HG03039 (cell line): ENCODE data around the gene FYN.
"Not testable (repeated sequence)": the region's sequence is repeated elsewhere in the genome, so short reads cannot be mapped to it uniquely, and the experiment has no call there.

Experiments
- ATAC-seq: cut with Tn5 transposase; IDR thresholded peaks from one replicate; pipeline ENCODE4 v1.9.1; 2021; ENCODE audit warnings: mild to moderate bottlenecking, moderate library complexity; ENCODE audit not compliant: unreplicated experiment

FYN gene

GRCh38 chr6:111642463-111643158, 230.6 kb downstream of the FYN start:
- ATAC-seq = no peak

GRCh38 chr6:111639266-111639665, 234.0 kb downstream of the FYN start:
- ATAC-seq = no peak

DNA sequence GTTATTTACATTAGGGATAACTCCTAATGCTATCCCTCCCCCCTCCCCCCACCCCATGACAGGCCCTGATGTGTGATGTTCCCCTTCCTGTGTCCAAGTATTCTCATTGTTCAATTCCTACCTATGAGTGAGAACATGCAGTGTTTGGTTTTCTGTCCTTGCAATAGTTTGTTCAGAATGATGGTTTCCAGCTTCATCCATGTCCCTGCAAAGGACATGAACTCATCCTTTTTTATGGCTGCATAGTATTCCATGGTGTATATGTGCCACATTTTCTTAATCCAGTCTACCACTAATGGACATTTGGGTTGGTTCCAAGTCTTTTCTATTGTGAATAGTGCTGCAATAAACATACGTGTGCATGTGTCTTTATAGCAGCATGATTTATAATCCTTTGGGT, 238.3 kb downstream of the FYN start:
- not testable (repeated sequence) for ATAC-seq

GRCh38 chr6:111633822-111634221, 239.4 kb downstream of the FYN start:
- ATAC-seq = no peak

DNA sequence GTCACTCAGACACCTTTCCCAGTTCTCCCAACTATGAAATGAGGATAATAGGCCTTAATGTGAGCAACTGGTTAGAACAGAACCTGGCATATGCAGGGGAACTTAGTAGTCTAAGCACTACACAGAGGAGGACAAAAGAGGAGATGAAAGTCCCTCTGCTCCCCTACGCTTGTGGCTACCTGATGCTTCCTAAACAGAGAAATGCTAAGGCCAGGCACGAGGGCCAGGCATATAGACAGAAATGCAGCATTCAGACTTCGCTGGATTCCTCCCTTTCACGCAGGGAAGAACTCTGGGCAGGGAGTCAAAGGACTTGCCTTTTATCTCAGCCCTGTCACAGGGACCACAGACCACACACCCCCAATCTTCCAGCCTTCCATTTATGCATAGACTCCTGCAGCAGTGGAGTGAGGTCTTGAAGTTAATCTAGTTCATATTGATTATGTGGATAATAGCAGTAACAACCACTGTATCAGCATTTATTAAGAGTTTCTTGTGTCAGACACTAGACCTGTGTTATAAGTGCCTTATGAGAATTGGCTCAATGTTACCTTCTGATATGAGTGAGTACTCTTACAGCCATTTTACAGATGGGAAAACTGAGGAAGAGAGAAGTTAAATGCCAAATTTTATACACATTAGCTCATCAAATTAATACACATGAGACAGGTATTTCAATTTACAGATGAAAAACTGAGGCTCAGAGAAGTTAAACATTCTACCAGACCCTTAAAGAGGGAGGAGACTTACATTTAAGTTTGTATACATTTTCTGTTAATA, 240.6 kb downstream of the FYN start:
- no peak for ATAC-seq

- no peak for ATAC-seq
These were observed 241.3 kb downstream of the FYN start for GRCh38 chr6:111631903-111632460.

- no peak for ATAC-seq
These were observed 242.2 kb downstream of the FYN start for GRCh38 chr6:111631018-111631417.

DNA sequence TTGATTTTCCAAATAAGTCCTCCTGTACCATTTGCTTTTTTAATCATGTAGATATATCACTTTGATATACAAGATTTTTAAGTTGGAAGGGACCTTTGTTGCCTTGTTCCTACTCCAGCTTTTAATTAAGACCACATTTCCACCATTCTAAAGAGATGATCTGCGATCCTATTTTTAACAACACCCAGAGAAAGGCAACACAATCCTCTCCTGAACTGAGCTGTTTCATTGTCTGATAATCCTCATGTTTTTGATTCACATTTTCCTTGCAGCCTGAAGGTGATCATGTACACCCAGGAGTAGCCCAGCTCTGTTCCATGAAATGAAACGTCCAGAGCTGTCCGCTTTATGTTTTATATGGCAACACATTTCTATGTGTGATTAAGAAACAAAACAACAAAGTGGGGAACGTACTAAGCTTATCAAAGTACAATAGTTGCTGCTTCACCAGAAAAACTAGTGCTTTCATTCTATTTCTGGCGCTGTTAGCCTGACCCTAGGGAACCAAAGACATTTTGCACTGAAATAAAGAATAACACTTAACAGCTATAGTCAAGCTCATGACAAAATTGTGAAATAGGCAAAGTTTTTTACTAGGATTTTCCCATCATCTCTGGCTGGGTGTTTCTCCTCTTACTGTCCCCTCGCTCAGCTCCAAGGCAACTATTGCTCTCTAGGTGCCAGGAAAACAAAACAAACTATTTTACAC, 245.0 kb downstream of the FYN start:
- no peak for ATAC-seq

GRCh38 chr6:111626441-111626840, 246.8 kb downstream of the FYN start:
- no peak for ATAC-seq

- no peak for ATAC-seq
These were observed 247.5 kb downstream of the FYN start for GRCh38 chr6:111625461-111626391.

- no peak for ATAC-seq
These were observed 248.2 kb downstream of the FYN start for GRCh38 chr6:111625099-111625416.

- ATAC-seq = no peak
These were observed 248.7 kb downstream of the FYN start for GRCh38 chr6:111624401-111625098.

- ATAC-seq = no peak
These were observed 250.1 kb downstream of the FYN start for GRCh38 chr6:111623046-111623718.

GRCh38 chr6:111620169-111620568, 253.1 kb downstream of the FYN start:
- no peak for ATAC-seq

GRCh38 chr6:111618407-111618806, 254.8 kb downstream of the FYN start:
- ATAC-seq = no peak

GRCh38 chr6:111617149-111617548, 256.1 kb downstream of the FYN start:
- ATAC-seq = no peak

GRCh38 chr6:111615916-111616612, 257.2 kb downstream of the FYN start:
- ATAC-seq = no peak

DNA sequence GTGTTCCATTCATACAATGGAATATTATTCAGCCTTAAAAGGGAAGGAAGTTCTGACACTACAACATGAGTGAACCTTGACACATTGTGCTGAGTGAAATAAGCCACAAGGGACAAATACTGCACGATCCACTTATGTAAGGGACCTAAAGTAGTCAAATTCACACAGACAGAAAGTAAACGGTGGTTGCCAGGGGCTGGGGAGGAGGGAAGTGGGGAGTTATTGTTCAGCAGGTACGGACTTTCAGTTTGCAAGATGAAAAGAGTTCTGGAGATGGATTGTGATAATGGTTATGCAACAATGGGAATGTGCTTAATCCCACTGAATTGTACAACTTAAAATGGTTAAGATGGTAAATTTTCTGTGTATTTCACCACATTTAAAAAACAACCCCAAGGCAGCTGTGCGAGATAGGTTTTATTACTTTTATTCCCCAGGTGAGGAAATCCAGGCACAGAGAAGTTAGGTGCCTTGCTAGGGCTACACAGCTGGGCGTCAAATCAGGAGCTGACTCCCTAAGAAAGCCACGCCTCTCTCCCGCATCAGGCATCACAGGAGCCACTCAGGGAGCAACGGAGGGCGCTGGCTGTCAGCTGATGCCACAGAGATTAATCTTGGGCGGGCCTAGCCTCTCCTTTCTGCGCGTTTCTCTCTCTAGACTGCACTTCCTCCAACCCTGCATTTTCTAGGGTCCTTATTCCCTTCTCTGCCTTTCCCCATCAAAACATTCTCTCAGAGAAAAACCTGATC, 258.2 kb downstream of the FYN start:
- no peak for ATAC-seq
